ENCODE results near the gene DIPK1A.

DIPK1A gene

DNA sequence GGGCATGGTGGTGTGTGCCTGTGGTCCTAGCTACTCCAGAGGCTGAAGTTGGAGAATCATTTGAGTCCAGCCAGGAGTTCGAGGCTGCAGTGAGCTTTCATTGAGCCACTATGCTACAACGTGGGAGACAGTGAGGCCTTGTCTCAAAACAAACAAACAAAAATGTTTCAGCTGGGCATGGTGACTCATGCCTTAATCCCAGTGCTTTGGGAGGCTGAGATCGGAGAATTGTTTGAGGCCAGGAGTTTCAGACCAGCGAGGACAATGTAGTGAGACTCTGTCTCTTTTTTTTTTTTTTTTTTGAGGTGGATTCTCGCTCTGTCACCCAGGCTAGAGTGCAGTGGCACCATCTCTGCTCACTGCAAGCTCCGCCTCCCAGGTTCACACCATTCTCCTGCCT is 134.5 kb downstream of the DIPK1A start:
- H3K4me3 ChIP-seq (ENCODE audit: low read length), result no peak overlapping the region
- no peak for TF ChIP-seq ZNF274 (IDR thresholded peaks at IDR 0.05; ENCODE audit: low read depth, low read length)

DNA sequence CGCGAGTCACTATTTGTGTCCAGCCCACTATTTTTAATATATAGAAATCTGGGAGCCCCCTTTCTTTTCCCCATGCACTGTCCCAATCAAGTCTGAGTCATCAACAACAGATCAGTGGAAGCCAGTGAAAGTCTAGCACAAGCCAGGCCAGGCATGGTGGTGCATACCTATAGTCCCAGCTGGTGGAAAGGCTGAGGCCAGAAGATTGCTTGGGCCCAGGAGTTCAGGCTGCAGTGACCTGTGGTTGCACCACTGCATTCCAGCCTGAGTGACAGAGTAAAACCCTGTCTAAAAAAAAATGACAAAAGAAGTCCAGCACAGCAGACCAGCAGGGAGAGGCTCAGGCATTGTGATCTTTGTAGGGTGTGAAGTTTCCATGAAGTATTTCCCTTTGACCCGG is 138.4 kb downstream of the DIPK1A start:
- no peak overlapping the region for H3K4me3 ChIP-seq (ENCODE audit: low read length)
- no peak for TF ChIP-seq ZNF274 (IDR thresholded peaks at IDR 0.05; ENCODE audit: low read depth, low read length)

DNA sequence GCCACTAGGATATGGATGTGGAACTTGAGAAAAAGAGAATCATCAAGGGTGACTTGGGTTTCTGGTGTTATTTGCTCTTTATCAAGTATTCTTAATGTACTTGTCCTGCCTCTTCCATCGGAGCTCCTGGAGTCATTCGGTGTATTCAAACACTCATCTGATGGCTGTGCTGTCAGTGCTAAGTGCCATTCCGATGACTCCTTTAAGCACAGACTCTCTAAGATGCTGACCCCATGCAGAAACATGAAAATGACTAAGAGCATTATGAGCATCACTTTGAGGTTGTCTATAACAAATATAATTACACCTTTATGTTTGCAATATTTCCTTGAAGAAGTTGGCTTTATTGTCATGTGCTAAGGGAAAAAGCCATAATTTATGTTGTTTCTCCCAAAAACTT is 140.7 kb downstream of the DIPK1A start:
- no peak for TF ChIP-seq ZNF274 (IDR thresholded peaks at IDR 0.05; ENCODE audit: low read depth, low read length)
- no peak overlapping the region for H3K4me3 ChIP-seq (ENCODE audit: low read length)

DNA sequence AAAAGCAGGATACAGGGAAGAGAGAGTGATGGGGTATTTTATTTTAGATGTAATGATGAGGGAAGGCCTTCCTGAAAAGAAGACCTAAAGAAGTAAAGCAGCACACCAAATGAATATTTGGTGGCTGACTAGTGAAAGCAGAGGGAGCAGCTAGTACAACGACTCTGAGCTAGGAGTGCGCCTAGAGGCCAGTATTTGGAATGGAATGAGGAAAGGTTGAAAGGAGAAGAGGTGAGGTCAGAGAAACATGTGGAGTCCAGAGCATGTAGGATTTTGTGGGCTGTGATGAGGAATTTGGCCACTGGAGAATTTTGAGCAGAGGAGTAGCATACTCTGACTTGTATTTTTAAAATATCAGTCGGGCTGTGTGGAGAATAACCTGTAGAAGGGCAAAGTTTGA is 141.2 kb downstream of the DIPK1A start:
- no peak overlapping the region for H3K4me3 ChIP-seq (ENCODE audit: low read length)
- no peak for TF ChIP-seq ZNF274 (IDR thresholded peaks at IDR 0.05; ENCODE audit: low read depth, low read length)

DNA sequence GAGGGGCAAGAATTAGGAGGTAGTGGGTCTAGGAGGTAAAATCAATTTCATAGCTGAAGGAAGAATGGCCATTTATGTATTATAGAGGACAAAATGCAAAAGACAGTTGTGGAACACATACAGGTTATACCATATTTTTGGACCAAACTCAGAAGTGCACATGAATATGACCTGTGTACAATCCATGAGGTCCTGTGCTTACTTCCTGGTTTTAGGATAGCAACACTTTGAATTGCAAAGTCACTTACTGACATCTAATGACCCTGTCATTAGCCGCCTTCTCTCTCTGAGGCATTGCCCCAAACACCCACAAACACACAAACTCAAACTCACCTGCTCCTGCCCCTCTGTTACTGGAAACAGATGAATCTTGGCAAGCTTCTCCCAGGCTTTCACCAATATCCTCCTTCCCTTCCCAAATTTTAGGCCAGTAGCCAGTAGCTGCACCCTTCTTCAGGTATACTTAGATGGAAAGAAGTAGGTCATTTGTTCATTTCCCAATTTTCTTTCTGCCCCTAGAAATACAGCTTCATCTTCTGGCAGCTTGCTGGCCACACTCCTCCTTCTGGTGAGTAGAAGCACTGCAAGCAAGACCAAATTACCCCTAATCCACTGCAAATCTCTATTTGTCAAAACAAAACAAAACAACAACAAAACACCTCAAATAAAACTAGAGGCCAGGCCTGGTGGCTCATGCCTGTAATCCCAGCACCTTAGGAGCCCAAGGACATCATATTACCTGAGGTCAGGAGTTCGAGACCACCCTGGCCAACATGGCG is 143.1 kb downstream of the DIPK1A start:
- no peak for TF ChIP-seq ZNF274 (IDR thresholded peaks at IDR 0.05; ENCODE audit: low read depth, low read length)
- no peak overlapping the region for H3K4me3 ChIP-seq (ENCODE audit: low read length)

DNA sequence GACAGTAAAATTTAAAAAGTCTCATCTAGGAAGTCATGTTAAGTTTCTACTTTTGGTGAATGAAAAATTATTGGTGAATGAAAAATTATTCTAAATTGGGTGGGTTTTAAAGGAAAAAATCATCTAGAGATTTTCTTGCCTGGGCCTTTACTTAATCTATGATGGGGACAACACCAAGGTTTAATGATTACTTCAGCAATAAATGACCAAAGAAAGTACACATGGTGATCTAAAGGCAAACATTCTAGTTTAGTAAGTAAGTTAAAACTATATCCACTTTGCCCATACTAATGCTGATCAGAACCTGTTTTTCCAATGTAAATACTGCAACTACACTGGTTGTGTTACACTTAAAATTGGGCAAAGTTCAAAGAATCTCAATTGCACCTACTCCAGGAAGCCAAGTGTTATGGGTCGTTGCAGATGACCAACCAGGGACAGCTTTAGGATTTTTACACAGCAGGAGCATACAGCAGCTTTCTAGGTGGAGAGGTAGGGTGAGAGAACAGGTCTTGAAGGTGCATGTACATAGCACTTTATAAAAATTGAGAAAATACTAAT is 144.0 kb downstream of the DIPK1A start:
- no peak overlapping the region for H3K4me3 ChIP-seq (ENCODE audit: low read length)
- no peak for TF ChIP-seq ZNF274 (IDR thresholded peaks at IDR 0.05; ENCODE audit: low read depth, low read length)

DNA sequence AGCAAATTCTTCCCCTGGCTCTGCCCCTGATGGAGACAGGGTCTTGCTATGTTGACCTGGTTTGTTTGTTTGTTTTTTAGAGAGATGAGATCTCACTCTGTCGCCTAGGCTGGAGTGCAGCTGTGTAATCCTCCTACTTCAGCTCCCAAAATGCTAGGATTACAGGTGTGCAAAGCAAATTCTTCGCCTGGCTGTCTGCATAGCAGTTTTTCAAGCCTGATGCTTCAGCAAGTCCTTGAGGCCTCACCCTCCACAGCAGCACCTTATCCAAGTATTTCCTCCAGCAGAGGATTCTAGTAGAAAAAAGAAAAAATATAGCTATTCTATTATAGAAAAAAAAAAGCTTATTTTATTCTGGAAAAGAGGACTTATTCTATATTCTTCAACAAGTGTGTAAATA is 144.5 kb downstream of the DIPK1A start:
- H3K4me3 ChIP-seq (ENCODE audit: low read length), result no peak overlapping the region
- TF ChIP-seq ZNF274 (IDR thresholded peaks at IDR 0.05; ENCODE audit: low read depth, low read length), result no peak

DNA sequence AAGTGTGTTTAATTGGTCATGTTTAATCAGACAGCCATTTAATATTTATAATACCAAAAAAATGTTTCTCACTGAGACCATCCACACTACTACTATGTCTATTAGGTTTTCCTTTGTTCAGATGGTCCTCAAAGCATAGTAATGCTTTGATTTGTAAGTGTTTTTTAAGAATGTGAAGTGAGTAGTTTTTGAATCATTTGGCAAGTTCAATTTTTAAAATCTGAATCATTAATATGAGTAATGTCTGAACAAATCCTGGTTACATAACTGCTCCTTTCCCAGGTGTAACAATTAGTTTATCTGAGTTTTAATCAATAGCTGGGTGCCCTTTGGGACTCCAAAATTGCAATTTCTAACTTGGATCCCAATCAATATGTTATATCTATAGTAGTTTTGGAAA is 152.9 kb downstream of the DIPK1A start:
- no peak overlapping the region for H3K4me3 ChIP-seq (ENCODE audit: low read length)
- TF ChIP-seq ZNF274 (IDR thresholded peaks at IDR 0.05; ENCODE audit: low read depth, low read length), result no peak

DNA sequence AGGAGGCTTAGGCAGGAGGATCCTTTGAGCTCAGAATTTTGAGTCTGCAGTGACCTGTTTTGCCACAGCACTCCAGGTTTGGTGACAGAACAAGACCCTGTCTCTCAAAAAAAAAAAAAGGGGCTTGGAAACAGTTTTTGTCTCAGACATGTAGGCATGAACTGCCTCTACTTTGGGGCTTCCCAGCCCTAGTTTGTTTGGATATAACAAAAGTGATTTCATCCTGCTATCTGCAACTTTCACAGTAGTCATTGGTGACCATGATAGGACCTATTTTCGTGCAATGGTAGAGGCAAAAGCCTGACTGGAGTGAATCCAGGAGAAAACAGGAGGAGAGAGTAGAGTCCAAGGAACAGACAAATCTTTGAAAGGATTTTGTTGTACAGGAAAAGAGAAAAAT is 156.0 kb downstream of the DIPK1A start:
- TF ChIP-seq ZNF274 (IDR thresholded peaks at IDR 0.05; ENCODE audit: low read depth, low read length), result no peak
- no peak overlapping the region for H3K4me3 ChIP-seq (ENCODE audit: low read length)

DNA sequence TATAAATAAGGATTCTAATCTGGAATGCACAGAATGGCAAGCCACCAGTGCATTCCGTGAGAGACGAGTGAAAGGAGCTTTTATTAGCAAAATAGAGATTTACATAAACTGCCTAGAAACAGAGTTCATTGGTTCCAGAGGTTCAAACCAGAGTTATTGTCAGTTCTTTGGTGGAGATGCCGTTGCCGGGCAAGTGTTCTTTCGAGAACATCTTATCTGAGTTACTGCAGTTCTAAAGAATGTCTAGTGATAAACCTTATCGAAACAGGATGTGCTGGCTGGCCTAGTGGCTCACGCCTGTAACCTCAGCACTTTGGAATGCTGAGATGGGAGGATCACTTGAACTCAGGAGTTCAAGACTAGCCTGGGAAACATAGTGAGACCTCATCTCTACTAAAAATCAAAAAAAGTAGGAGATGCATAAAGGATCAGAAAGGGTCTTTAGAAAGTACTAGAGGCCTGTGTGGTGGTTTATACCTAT is 156.5 kb downstream of the DIPK1A start:
- no peak overlapping the region for H3K4me3 ChIP-seq (ENCODE audit: low read length)
- TF ChIP-seq ZNF274 (IDR thresholded peaks at IDR 0.05; ENCODE audit: low read depth, low read length), result no peak

DNA sequence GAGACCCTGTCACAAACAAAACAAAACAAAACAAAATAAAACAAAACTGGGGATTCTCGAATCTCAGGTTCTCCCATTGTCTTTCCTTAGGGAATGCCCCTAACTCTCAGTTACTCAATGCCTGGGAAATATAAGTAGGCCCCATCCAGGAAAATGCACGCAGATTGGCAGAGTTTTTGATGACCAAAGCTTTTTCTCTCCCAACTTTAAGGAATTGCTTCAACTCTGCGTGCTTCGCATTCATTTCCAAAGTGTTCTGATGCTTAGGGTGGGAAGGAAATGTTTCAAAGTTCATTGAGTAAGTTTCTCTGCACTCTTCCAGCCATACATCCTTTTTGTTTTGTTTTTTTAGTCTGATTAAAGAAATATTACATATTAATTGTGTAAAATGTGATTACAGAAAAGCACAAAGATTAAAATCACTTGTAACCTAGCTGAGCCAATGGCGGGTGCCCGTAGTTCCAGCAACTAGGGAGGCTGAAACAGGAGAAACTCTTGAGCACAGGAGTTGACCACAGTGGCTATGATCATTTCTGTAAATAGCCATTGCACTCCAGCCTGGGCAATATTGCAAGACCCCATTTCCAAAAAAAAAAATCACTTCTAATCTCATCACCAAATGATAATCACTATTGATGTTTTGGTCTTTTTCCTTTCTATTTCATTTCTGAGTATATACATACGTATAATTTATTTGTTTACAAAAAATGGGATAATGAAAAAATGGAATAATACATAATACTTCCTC is 157.9 kb downstream of the DIPK1A start:
- H3K4me3 ChIP-seq (ENCODE audit: low read length), result no peak overlapping the region
- TF ChIP-seq ZNF274 (IDR thresholded peaks at IDR 0.05; ENCODE audit: low read depth, low read length), result no peak

DNA sequence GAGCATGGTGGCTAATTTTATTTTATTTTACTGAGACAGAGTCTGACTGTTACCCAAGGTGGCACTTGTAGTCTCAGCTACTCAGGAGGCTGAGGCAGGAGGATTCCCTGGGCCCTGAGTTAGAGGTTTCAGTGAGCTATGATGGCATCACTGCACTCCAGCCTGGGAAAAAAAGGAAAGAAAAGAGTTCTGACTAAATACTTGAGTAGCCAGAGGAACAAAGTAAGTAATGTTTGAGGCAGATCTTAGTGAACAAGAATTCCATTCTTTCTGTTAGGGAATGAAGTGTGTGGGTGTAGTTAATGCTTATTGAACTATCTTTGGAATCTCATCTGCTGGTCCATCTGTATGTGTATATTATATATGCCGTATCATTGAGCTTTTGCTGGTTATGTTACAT is 163.3 kb downstream of the DIPK1A start:
- H3K4me3 ChIP-seq (ENCODE audit: low read length), result no peak overlapping the region
- TF ChIP-seq ZNF274 (IDR thresholded peaks at IDR 0.05; ENCODE audit: low read depth, low read length), result no peak

DNA sequence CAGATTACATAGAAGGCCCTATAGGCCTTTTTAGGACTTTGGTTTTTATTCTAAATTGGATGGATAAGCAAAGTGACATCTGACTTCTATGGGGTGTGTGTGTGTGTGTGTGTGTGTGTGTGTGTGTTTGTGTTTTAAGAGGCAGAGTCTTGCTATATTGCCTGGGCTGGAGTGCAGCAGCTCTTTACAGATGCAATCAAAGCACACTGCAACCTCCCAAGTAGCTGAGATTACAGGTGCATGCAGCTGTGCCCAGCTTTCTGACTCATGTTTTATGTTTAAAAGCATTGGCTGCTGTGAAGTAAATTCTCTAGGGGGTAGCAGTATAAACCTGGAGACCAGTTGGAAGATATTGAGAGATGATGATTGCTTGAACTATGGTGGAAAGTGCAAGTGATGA is 164.0 kb downstream of the DIPK1A start:
- no peak for TF ChIP-seq ZNF274 (IDR thresholded peaks at IDR 0.05; ENCODE audit: low read depth, low read length)
- H3K4me3 ChIP-seq (ENCODE audit: low read length), result no peak overlapping the region

DNA sequence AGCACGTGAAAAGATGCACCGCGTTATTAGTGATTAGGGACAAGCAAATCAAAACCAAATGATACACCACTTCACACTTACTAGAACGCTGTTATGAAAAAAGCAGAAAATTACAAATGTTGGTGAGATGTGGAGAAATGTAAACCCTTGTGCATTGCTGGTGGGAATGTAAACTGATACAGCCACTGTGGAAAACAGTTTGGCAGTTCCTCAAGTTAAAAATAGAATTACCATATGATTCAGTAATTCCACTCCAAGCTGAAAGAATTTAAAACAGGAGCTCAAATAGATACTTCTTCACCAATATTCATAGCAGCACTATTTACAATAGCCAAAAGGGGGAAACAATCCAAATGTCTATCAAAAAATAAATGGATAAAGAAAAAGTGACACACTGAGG is 166.1 kb downstream of the DIPK1A start:
- no peak for TF ChIP-seq ZNF274 (IDR thresholded peaks at IDR 0.05; ENCODE audit: low read depth, low read length)
- no peak overlapping the region for H3K4me3 ChIP-seq (ENCODE audit: low read length)

DNA sequence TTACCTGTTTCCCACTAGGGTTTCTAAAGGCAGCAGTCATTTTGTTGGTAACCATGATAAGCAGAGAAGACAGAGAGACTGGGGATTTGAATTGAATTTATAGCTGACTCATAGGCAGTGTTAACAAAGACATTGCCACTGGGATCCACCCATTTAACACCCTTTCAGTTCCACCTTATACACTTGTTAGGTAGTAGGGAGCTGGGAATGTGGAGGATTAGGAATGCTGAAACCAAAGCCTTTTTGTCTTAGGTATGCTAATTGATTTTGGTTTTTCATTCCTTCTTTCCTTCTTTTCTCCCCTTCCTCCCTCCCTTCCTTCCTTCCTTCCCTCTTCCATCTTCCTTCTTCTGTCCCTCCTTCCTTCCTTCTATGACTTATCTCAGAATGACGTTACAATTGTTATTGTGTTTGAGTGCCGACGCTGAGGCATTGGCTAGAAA is 168.9 kb downstream of the DIPK1A start:
- no peak for TF ChIP-seq ZNF274 (IDR thresholded peaks at IDR 0.05; ENCODE audit: low read depth, low read length)
- no peak overlapping the region for H3K4me3 ChIP-seq (ENCODE audit: low read length)

Measured in GM08714 (cell line).